ENCODE results near the gene NTN3. TPM values are rescaled to one million over a fixed set of nuclear protein-coding genes. Genes with fewer than 3 reads are reported as not detected.

NTN3 gene
- total and polyA plus RNA-seq, 2 of the 8 experiments (the other 6 are each of a cell fraction or from before 2014, with no cell fraction given) = 0.30 to 0.34 TPM

DNA sequence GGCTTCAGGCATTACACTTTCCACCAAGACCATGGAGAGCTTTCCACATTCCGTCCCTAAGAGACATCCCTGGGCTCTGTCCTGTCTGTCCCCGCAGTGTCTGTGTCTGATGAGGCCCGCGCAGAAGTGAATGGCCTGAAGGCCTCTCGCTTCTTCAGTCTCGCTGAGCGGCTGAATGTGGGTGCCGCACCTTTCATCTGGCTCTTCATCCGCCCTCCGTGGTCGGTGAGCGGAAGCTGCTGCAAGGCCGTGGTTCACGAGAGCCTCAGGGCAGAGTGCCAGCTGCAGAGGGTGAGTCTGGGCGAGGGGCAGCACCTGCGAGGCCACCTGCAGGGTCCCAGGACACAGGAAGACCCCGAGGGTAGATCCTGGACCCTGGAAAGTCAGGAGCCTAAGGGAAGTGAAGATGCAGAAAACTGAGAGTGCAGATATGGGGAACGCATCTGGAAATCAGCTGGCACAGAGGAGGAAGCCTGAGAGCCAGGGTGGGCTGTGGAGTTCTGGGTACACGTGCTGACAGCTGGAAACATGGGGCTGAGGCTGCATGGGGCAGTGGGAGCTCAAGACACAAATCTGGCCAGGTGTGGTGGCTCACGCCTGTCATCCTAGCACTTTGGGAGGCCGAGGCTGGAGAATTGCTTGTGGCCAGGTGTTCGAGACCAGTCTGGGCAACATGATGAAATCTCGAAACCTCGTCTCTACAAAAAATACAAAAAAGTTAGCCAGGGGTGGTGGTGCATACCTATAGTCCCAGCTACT is 33.9 kb upstream of the NTN3 start (continued):
- TF ChIP-seq, protein P1, sequence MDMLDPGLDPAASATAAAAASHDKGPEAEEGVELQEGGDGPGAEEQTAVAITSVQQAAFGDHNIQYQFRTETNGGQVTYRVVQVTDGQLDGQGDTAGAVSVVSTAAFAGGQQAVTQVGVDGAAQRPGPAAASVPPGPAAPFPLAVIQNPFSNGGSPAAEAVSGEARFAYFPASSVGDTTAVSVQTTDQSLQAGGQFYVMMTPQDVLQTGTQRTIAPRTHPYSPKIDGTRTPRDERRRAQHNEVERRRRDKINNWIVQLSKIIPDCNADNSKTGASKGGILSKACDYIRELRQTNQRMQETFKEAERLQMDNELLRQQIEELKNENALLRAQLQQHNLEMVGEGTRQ (IDR thresholded peaks at IDR 0.05; ENCODE audit: low read length) = no peak
- TF ChIP-seq TAF1 (IDR thresholded peaks at IDR 0.05; ENCODE audit: low read depth, low read length) = no peak
- no peak for TF ChIP-seq RXRA (IDR thresholded peaks at IDR 0.05; ENCODE audit: insufficient read depth, low read depth, low read length)
- TF ChIP-seq RBBP5 (IDR thresholded peaks at IDR 0.05; ENCODE audit: borderline replicate concordance, low read depth, low read length) = no peak
